Neural progenitor cell (in vitro differentiated cells): ENCODE data around the gene PLAC8L1. TPM values are rescaled to one million over a fixed set of nuclear protein-coding genes. Genes with fewer than 3 reads are reported as not detected.

ENCODE experiments used
- DNase-seq: peaks from one replicate; pipeline ENCODE4 v3.0.0-alpha.2; 2016; ENCODE audit warnings: low spot score
- H2AFZ ChIP-seq: fragments of 200-600 bp; sonication (generic); replicated peaks from 2 replicates; pipeline ENCODE4 v1.6.1; 2016; ENCODE audit warnings: antibody characterized with exemption
- H3F3A ChIP-seq: fragments of 200-600 bp; sonication (generic); 2 replicates; pipeline ENCODE4 v1.6.1; 2016; ENCODE audit warnings: antibody characterized with exemption, low read depth
- H3K27ac ChIP-seq: fragments of 200-600 bp; sonication (generic); 2 replicates; pipeline ENCODE4 v1.5.1; 2016; ENCODE audit warnings: mild to moderate bottlenecking
- H3K27me3 ChIP-seq: fragments of 200-600 bp; sonication (generic); 2 replicates; pipeline ENCODE4 v1.6.1; 2016; ENCODE audit warnings: mild to moderate bottlenecking, moderate library complexity
- H3K36me3 ChIP-seq: fragments of 200-600 bp; sonication (generic); 2 replicates; pipeline ENCODE4 v1.5.1; 2016
- H3K4me1 ChIP-seq: fragments of 200-600 bp; sonication (generic); 2 replicates; pipeline ENCODE4 v1.6.1; 2016; ENCODE audit warnings: mixed run types
- H3K4me2 ChIP-seq: fragments of 200-600 bp; sonication (generic); 2 replicates; pipeline ENCODE4 v1.6.1; 2016
- H3K4me3 ChIP-seq: fragments of 200-600 bp; sonication (generic); 2 replicates; pipeline ENCODE4 v1.5.1; 2016
- H3K79me2 ChIP-seq: fragments of 200-600 bp; sonication (generic); 2 replicates; pipeline ENCODE4 v1.6.1; 2016; ENCODE audit warnings: low read depth
- H3K9ac ChIP-seq: fragments of 200-600 bp; sonication (generic); 2 replicates; pipeline ENCODE4 v1.6.1; 2016
- H3K9me3 ChIP-seq: fragments of 200-600 bp; sonication (generic); 2 replicates; pipeline ENCODE4 v1.5.1; 2016; ENCODE audit warnings: low read depth
- H4K20me1 ChIP-seq: fragments of 200-600 bp; sonication (generic); 2 replicates; pipeline ENCODE4 v1.6.1; 2016; ENCODE audit warnings: low read depth
- H3K27ac Mint-ChIP-seq: 3 replicates; pipeline ENCODE4 v1.8.0; 2021; ENCODE audit warnings: mixed read lengths
- H3K27me3 Mint-ChIP-seq: 2 replicates; pipeline ENCODE4 v1.8.0; 2022; ENCODE audit warnings: low read depth, mild to moderate bottlenecking, inconsistent platforms, moderate library complexity, mixed read lengths; ENCODE audit not compliant: insufficient read depth
- H3K36me3 Mint-ChIP-seq: 3 replicates; pipeline ENCODE4 v1.8.0; 2021; ENCODE audit warnings: mixed read lengths
- H3K4me1 Mint-ChIP-seq: 3 replicates; pipeline ENCODE4 v1.8.0; 2021; ENCODE audit warnings: mixed read lengths
- H3K4me3 Mint-ChIP-seq: 3 replicates; pipeline ENCODE4 v1.8.0; 2021; ENCODE audit warnings: mild to moderate bottlenecking, moderate library complexity, mixed read lengths
- H3K9me3 Mint-ChIP-seq: 3 replicates; pipeline ENCODE4 v1.8.0; 2020; ENCODE audit warnings: mixed read lengths
- CTCF ChIP-seq: fragments of 200-600 bp; sonication (generic); IDR thresholded peaks from 2 replicates; pipeline ENCODE4 v1.5.1; 2017; ENCODE audit warnings: antibody characterized with exemption, mild to moderate bottlenecking
- EZH2 ChIP-seq: fragments of 200-600 bp; sonication (generic); IDR thresholded peaks from 2 replicates; pipeline ENCODE4 v1.6.1; 2017; ENCODE audit warnings: antibody characterized with exemption, mild to moderate bottlenecking, moderate library complexity
- EZH2phosphoT487 ChIP-seq: fragments of 200-600 bp; sonication (generic); IDR thresholded peaks from 2 replicates; pipeline ENCODE4 v1.6.1; 2017; ENCODE audit warnings: antibody characterized with exemption
- total RNA-seq: library from RNA; depleted of rRNA; stranded (reverse); fragments of >200 nt; gene quantifications from 2 replicates; pipeline ENCODE4 v1.2.3, GENCODE V29; 2015; ENCODE audit warnings: low replicate concordance

PLAC8L1 gene
- total RNA-seq, 1 donor from 2014 or later, result 0.51 TPM

GRCh38 chr5:146042628-146043279, 62.6 kb downstream of the PLAC8L1 start:
- H3K4me2 ChIP-seq, result no peak overlapping the region
- no peak for DNase-seq
- no peaks in the 10 kb centered on the region for H3K27me3 ChIP-seq
- H3K9me3 ChIP-seq, result no peaks in the 10 kb centered on the region
- no peaks in the 10 kb centered on the region for H3K36me3 Mint-ChIP-seq
- no peaks in the 10 kb centered on the region for H4K20me1 ChIP-seq
- no peaks in the 10 kb centered on the region for H3K4me1 Mint-ChIP-seq
- no peaks in the 10 kb centered on the region for H3F3A ChIP-seq
- H3K27ac ChIP-seq, result no peak overlapping the region
- H3K9me3 Mint-ChIP-seq, result no peaks in the 10 kb centered on the region
- H2AFZ ChIP-seq, result no peak overlapping the region
- no peak overlapping the region for H3K9ac ChIP-seq
- TF ChIP-seq EZH2phosphoT487 (no peak), EZH2 (no peak), CTCF (no peak)
- no peaks in the 10 kb centered on the region for H3K79me2 ChIP-seq
- H3K27me3 Mint-ChIP-seq, result no peaks in the 10 kb centered on the region
- H3K36me3 ChIP-seq, result no peaks in the 10 kb centered on the region
- no peaks in the 10 kb centered on the region for H3K4me1 ChIP-seq
- H3K4me3 ChIP-seq, result no peak overlapping the region
- H3K4me3 Mint-ChIP-seq, result no peak overlapping the region
- H3K27ac Mint-ChIP-seq, result no peak overlapping the region

- Histone ChIP-seq H3K36me3 (no peaks in the 10 kb centered on the region), H3K4me2 (no peak overlapping the region), H3K9me3 (no peaks in the 10 kb centered on the region), H3F3A (no peaks in the 10 kb centered on the region), H3K27ac (no peak overlapping the region), H3K4me1 (no peaks in the 10 kb centered on the region), H3K27me3 (no peaks in the 10 kb centered on the region), H2AFZ (no peak overlapping the region), H3K9ac (no peak overlapping the region), H4K20me1 (no peaks in the 10 kb centered on the region), H3K4me3 (no peak overlapping the region), H3K79me2 (no peaks in the 10 kb centered on the region)
- no peaks in the 10 kb centered on the region for H3K9me3 Mint-ChIP-seq
- no peaks in the 10 kb centered on the region for H3K27me3 Mint-ChIP-seq
- H3K4me3 Mint-ChIP-seq, result no peak overlapping the region
- TF ChIP-seq EZH2phosphoT487 (no peak), CTCF (peak; percentile 63), EZH2 (no peak)
- no peaks in the 10 kb centered on the region for H3K36me3 Mint-ChIP-seq
- no peak overlapping the region for H3K27ac Mint-ChIP-seq
- no peak for DNase-seq
- H3K4me1 Mint-ChIP-seq, result no peaks in the 10 kb centered on the region
Measured at GRCh38 chr5:146041180-146041789, 64.1 kb downstream of the PLAC8L1 start.

- DNase-seq, result no peak
- Mint-ChIP-seq H3K9me3 (no peaks in the 10 kb centered on the region), H3K27ac (no peak overlapping the region), H3K27me3 (no peaks in the 10 kb centered on the region), H3K4me3 (no peak overlapping the region), H3K4me1 (no peaks in the 10 kb centered on the region), H3K36me3 (no peaks in the 10 kb centered on the region)
- no peaks in the 10 kb centered on the region for H3K4me1 ChIP-seq
- no peaks in the 10 kb centered on the region for H3K79me2 ChIP-seq
- no peaks in the 10 kb centered on the region for H4K20me1 ChIP-seq
- H3F3A ChIP-seq, result no peaks in the 10 kb centered on the region
- no peaks in the 10 kb centered on the region for H3K9me3 ChIP-seq
- no peak overlapping the region for H3K9ac ChIP-seq
- no peaks in the 10 kb centered on the region for H3K27me3 ChIP-seq
- no peak overlapping the region for H2AFZ ChIP-seq
- no peak overlapping the region for H3K4me2 ChIP-seq
- H3K36me3 ChIP-seq, result no peaks in the 10 kb centered on the region
- TF ChIP-seq EZH2, result no peak
- TF ChIP-seq EZH2phosphoT487, result no peak
- TF ChIP-seq CTCF, result no peak
- H3K4me3 ChIP-seq, result no peak overlapping the region
- no peak overlapping the region for H3K27ac ChIP-seq
Measured at GRCh38 chr5:146040527-146040926, 64.8 kb downstream of the PLAC8L1 start.
